ENCODE results near the gene THOC2.

- TF ChIP-seq SIN3A (IDR thresholded peaks at IDR 0.05; ENCODE audit: low read depth, low read length) (no peak), SMC3 (IDR thresholded peaks at IDR 0.05; ENCODE audit: borderline replicate concordance, low read length) (no peak), IRF3 (IDR thresholded peaks at IDR 0.05) (no peak), SMAD1 (IDR thresholded peaks at IDR 0.05; ENCODE audit: low read depth, partially characterized antibody) (no peak), POLR2A (IDR thresholded peaks at IDR 0.05; ENCODE audit: low read depth, low read length) (no peak), KLF5 (IDR thresholded peaks at IDR 0.05; ENCODE audit: partially characterized antibody) (no peak), TCF12 (IDR thresholded peaks at IDR 0.05; ENCODE audit: low read depth, low read length) (no peak), FOXM1 (IDR thresholded peaks at IDR 0.05; ENCODE audit: low read depth, low read length) (no peak)
- TF ChIP-seq, protein P1, sequence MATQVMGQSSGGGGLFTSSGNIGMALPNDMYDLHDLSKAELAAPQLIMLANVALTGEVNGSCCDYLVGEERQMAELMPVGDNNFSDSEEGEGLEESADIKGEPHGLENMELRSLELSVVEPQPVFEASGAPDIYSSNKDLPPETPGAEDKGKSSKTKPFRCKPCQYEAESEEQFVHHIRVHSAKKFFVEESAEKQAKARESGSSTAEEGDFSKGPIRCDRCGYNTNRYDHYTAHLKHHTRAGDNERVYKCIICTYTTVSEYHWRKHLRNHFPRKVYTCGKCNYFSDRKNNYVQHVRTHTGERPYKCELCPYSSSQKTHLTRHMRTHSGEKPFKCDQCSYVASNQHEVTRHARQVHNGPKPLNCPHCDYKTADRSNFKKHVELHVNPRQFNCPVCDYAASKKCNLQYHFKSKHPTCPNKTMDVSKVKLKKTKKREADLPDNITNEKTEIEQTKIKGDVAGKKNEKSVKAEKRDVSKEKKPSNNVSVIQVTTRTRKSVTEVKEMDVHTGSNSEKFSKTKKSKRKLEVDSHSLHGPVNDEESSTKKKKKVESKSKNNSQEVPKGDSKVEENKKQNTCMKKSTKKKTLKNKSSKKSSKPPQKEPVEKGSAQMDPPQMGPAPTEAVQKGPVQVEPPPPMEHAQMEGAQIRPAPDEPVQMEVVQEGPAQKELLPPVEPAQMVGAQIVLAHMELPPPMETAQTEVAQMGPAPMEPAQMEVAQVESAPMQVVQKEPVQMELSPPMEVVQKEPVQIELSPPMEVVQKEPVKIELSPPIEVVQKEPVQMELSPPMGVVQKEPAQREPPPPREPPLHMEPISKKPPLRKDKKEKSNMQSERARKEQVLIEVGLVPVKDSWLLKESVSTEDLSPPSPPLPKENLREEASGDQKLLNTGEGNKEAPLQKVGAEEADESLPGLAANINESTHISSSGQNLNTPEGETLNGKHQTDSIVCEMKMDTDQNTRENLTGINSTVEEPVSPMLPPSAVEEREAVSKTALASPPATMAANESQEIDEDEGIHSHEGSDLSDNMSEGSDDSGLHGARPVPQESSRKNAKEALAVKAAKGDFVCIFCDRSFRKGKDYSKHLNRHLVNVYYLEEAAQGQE (IDR thresholded peaks at IDR 0.05; ENCODE audit: low read depth, low read length) = no peak
- TF ChIP-seq, protein P2, sequence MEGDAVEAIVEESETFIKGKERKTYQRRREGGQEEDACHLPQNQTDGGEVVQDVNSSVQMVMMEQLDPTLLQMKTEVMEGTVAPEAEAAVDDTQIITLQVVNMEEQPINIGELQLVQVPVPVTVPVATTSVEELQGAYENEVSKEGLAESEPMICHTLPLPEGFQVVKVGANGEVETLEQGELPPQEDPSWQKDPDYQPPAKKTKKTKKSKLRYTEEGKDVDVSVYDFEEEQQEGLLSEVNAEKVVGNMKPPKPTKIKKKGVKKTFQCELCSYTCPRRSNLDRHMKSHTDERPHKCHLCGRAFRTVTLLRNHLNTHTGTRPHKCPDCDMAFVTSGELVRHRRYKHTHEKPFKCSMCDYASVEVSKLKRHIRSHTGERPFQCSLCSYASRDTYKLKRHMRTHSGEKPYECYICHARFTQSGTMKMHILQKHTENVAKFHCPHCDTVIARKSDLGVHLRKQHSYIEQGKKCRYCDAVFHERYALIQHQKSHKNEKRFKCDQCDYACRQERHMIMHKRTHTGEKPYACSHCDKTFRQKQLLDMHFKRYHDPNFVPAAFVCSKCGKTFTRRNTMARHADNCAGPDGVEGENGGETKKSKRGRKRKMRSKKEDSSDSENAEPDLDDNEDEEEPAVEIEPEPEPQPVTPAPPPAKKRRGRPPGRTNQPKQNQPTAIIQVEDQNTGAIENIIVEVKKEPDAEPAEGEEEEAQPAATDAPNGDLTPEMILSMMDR (IDR thresholded peaks at IDR 0.05 in 2 of 3, conservative IDR thresholded peaks at IDR 0.05 in 1 of 3; ENCODE audit: control insufficient read depth in 2 of 3, extremely low read depth in 1 of 3, insufficient read depth in 1 of 3, low read depth in 3 of 3, low read length in 3 of 3) = no peak
These were observed 85.6 kb downstream of the THOC2 start for GRCh38 chrX:123647244-123647643.

Data from GM12878 (cell line).